Measurements from ENCODE around the gene LCMT1.
"Not testable (repeated sequence)": the region's sequence is repeated elsewhere in the genome, so short reads cannot be mapped to it uniquely, and the experiment has no call there.

Gene LCMT1

DNA sequence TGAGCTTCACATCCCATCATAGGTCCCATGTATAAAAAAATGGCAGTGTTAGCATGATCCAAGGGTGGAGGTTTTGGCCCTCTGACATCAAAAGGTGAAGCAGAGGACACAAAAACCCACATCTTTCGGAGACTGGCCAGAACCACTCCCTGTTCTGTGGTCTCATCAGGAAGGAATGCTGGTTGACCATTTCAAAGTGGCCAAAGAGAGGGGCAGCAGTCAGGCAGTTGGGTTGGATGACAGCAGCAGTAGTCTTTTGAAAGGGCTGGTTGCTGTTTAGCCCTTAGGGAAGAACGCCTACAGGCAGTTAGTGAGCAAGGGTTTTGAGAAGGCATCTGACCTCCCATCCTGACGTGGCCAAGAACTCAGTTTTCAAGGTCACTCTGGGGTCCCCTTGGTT lies 40.5 kb downstream of the LCMT1 start:
- DNase-seq: no peak

DNA sequence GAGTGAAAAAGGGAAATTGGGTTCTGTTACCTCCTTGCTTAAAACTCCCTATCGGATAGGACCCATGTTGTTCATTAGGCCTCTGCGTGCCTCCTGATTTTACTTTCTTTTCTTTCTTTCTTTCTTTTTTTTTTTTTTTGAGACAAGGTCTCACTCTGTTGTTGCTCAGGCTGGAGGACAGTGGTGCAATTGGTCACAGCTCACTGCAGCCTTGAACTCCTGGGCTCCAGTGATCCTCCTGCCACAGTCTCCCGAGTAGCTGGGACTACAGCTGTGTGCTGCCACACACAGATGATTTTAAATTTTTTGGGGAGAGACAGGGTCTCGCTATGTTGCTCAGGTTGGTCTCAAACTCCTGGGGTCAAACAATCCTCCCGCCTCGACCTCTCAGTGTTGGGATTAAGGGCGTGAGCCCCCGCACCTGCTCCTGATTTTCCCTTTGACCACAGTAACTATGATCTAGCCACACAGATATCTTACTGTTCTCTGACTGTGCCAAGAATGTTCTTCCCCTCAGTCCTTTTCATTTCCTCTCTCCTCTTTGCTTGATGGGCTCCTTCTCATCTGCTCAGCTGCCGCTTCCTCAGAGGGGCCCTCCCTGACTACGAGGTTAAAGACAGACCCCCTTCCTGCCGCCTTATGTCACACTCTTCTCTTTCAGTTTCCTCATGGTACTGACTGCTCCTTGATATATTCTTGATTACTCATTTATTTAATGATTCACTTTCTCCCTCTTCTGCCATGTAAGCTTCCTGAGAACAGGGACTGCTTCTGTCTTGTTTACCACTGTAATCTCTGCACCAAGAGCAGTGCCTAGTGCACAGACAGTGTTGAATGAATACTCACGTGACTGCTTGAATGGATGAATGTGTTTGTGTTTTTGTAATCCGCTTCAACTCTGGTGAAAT lies 44.3 kb downstream of the LCMT1 start:
- DNase-seq: no peak

DNA sequence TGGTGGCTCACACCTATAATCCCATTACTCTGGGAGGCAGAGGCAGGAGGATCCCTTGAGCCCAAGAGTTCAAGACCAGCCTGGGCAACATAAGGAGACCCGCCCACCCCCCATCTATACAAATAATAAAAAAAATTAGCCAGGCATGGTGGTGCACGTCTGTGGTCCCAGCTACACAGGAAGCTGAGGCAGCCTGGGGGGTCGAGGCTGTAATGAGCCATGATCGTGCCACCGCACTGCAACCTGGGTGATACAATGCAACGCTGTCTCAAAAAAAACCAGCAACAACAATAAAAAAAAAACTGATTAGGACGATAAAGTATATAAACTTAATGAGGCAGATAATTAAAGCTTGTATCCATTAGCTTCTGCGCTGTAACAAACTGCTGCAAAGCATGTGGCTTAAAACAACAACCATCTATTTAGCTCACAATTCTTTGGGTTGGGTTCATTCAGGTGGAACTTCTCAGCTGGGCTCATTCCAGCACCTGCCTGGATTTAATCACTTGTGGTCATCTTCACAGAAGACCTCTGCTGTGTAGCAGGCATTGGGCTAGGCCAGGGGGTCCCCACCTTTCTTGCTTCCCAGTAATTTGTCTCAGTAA lies 45.8 kb downstream of the LCMT1 start:
- no peak for DNase-seq

DNA sequence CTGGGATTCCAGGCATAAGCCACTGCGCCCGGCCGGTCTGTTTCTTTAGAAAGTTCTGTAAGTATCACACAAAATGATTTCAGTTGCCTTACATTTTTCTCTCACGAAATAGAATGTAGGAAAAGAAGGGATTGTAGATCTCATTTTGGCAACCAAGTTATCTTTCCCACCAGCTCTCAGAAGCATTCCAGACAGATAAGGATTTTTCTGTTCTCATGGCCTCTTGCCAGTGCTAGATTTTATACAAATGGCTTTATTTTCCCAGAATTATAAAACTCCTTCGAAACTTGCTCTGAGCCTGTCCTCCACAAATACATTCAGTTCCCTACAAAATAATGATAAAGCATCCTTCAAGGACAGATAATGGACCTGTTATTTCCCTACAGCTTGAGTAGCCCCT lies 46.9 kb downstream of the LCMT1 start:
- DNase-seq: no peak

DNA sequence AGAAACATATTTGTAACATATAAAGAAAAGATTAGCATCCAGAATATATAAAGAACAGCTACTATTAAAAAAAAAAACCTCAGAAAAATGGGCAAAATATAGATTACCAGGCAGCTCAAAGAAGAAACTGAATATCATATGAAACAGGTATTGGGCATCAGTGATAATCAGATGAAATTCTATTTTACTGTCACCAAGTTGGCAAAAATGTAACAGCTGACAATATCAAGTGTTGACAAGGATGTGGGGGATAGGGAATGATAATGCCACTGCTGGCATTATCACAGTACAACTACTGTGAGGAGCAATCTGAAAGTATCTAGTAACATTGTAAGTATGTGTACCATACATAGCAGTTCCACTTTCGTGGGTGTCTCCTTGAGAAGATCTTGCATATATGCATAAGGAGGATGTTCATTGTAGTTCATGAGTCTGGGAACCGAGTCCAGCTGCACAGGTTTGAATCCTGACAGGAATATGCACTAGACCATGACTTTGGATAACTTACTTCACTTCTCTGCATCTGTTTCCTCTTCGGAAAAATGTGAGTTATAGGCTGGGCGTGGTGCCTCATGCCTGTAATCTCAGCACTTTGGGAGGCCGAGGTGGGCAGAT lies 50.3 kb downstream of the LCMT1 start:
- DNase-seq: no peak

DNA sequence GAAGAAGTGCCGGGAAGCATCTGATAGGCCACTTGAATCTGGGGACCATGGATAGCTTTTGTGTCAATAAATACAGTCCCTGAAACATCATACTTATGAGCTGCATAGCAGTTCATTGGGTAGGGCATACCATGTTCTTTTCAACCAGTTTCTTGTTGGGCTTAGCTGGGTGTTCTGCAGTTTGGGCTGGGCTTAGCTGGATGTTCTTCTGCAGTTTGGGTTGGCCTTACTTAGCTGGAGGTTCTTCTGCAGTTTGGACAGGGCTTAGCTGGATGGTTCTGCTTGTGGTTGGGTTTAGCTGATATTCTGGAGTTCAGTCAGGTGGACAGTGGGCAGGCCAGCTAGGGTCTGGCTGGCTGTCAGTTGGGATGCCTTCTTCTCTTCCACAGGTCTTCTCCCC lies 52.1 kb downstream of the LCMT1 start:
- no peak for DNase-seq

DNA sequence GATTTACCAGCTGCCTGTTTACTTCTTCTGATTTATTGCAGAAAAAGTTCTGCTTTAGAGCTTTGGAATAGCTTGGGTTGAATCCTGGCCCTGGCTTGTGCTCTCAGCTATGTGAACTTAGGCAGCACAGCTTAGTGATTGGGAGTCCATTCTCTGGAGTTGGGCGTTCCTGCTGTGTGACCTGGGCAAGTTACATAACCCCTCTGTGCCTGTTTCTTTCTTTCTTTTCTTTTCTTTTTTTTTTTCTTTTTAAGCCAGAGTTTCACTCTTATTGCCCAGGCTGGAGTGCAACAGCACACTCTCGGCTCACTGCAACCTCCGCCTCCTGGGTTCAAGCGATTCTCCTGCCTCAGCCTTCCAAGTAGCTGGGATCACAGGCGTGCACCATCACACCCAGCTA lies 53.7 kb downstream of the LCMT1 start:
- DNase-seq: no peak

DNA sequence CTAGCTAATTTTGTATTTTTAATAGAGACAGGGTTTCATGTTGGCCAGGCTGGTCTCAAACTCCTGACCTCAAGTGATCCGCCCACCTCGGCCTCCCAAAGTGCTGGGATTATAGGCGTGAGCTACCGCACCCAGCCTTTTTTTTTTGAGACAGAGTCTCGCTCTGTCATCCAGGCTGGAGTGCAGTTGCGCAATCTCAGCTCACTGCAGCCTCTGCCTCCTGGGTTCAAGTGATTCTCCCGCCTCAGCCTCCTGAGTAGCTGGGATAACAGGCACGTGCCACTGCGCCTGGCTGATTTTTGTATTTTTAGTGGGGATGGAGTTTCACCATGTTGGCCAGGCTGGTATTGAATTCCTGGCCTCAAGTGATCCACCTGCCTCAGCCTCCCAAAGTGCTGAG lies 56.4 kb downstream of the LCMT1 start:
- DNase-seq: not testable (repeated sequence)

DNA sequence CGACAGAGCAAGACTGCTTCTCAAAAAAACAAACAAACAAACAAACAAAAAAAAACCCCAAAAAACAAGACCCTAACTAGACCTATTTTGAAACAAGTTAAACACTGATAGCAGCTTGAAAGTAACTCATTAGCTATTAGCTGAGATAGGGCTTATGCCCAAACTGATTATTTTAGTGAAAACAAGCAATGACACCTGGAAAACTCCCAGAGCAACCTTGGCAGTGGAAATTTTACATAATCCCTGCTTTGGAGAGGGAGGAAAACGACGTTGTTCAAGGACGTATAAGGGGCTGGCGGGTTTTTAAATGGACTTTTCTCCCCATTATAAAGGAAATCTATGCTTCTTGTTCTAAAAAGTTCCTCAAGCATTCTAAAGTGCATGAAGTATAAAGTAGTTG lies 59.8 kb downstream of the LCMT1 start:
- no peak for DNase-seq

DNA sequence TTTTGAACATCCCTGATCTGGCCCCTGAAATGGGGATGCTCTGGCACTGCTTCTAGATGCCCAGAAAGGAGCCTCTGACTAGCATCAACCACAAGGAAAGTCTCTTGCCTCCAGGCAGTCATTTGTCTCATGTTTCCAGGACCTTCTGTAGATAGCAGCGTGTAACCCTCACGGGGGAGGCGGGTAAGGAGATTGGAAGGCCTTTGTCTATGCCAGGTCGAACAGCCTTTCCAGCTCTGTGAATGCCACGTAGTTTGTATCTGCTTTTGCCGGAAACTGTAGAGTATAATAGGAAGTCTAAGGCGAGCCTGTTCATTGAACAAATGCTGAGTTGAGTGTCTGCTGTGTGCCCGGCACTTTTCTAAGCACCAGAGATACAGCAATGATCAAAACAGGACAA lies 61.3 kb downstream of the LCMT1 start:
- no peak for DNase-seq

DNA sequence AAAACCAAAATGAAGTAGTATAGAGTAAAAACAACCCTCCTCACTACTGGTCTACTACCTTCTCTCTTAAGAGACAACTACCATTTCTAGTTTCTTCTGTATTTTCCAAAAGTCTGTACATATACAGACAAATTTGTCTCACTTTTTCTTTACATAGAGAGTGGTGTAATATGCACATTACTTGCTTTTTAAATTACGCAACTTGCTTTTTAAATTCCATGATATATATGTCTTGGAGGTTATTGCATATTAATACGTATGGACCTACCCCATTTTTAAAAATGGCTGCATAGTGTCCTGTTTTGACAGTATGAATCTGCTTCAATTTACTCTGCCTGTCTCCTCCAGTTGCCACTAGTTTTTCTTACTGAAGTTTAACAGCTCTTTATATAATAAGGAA lies 62.7 kb downstream of the LCMT1 start:
- DNase-seq: no peak

DNA sequence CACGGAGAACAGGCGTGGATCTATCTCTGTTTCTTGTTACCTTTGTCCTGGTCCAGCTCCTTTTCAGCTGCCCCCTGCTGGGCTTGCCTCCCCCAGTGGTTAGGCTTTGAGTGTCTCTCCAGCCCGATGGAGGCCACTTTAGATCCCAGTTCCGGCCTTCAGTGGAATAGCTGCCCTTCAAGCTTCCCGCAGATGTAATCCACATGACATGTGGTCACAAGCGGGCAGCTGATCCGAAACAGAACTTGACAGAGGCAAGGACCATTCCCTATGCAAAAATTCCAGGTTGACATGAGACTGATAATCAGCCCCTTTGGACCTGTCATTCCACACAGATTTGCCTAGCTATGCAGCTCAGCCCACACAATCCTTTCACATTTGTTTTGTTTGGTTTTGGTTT lies 64.6 kb downstream of the LCMT1 start:
- no peak for DNase-seq

DNA sequence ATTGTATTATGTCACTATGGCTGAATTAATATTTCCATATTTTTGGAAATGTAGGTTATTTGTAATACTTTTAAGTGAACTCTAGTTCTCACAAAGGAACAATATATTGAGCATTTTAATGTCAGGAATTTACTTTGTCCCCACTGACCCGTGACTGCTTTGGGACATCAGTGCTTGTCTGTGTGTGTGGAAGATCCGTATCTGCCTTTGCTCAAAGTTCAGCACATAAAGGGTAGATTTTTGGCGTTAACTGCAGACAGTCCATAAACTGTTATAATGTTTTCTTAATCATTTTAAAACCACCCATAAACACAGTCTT lies 65.9 kb downstream of the LCMT1 start:
- no peak for DNase-seq

DNA sequence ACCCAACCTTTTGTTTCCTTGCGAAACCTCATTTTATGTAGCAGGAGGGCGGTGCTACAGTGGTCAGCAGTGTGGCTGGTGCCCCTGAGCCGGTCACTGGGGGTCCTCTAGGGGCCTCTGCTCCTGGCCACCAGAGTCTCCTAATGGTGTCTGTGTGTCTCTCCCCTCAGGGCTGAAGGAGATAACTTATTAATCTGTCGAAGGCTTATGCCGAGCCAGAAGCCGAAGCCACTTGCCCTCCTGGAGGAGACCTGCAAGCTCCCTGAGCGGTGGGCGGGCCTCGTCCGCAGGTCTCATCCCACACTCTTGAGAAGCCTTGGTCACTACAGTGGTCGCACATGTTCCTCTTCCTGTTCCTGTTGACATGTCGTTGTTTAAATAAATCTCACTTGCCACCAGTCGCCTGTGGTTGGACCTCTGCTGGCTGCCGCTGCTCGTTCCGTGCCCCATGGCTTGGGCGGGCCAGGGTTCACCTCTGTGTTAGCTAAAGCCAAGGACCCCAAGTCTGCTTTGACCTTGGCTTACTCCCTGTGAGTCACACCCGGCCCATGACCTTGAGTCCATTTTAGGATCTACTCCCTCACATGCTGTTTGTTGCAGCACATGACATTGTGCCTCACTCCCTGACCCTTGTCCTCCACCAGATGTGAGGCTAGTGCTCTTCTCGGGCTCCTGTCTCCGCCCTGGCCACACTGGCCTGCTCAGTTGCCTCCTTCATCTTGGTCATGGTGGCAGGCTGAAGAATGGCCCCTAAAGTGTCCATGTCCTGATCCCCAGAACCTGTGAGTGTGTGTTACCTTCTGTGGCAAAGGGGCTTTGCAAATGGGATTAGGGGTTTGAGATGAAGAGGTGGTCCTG lies 66.5 kb downstream of the LCMT1 start:
- no peak for DNase-seq

DNA sequence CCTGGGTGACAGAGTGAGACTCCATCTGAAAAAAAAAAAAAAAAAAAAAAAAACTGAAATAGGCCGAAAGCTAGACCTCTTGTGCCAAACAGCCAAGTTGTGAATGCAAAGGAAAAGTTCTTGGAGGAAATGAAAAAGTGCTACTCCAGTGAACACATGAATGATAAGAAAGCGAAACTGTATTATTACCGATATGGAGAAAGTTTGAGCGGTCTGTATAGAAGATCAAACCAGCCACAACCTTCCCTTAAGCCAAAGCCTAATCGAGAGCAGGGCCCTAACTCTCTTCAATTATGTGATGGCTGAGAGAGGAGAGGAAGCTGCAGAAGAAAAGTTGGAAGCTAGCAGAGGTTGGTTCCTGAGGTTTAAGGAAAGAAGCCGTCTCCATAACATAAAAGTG lies 69.7 kb downstream of the LCMT1 start:
- DNase-seq: not testable (repeated sequence)

DNA sequence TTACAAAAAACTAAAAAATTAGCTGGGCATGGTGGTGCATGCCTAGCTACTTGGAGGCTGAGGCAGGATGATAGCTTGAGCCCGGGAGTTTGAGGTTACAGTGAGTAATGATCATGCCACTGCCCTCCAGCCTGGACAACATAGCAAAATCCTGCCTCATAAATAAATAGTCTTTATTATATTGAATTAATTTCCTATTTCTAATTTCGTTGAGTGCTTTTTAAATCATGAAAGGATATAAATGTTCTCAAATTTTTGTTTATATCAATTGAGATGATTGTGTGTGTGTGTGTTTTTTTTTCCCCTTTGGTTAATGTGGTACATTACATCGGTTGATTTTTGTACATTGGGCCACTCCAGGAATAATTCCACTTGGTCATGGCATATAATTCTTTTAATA lies 73.2 kb downstream of the LCMT1 start:
- DNase-seq: no peak

DNA sequence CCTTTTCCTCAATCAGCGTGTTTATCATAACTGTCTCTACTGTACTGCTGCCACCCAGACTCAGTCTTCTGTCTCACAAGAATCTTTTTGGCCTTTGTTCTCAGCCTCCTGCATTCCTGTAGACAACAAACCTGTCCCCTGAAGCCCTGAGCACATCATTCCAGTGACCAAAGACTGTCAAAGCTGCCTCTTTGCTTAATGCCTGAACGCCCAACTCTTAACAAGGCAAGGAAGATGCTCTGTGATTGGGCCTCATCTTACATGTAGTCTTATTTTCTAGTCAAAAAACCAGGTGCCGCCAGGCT lies 75.9 kb downstream of the LCMT1 start:
- no peak for DNase-seq

DNA sequence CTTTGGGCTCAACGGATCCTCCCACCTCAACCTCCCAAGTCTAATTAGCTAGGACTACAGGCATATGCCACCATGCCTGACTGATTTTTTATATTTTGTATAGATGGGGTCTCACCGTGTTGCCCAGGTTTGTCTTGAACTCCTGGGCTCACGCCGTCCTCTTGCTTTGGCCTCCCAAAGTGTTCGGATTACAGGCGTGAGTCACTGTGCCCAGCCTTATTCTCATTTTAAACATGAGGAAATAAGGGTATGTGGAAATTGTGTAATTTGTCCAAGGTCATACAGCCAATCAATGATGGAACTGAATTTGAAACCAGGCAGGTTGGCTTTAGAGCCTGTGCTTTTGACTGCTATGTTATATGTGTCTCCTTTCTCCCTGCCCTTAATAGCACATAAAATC lies 77.8 kb downstream of the LCMT1 start:
- DNase-seq: no peak

DNA sequence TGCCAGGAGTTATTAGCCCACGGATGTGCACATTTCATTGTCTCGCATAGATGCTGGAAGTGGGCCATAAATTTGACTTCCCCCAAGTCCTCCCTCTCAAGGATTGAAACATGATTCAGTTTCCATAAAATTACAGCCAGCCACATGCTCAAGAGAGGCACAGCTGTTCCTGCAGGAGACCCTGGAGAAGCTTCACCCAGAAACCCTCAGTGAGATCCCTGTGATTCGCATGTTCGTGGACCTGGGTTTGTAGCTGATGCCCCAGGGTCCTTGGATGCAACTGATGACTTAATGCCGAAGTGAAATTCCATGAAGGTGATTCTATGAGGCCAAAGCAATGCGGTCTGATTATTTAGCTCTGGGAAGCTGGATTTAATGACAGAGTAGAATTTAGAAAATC lies 80.6 kb downstream of the LCMT1 start:
- DNase-seq: no peak

DNA sequence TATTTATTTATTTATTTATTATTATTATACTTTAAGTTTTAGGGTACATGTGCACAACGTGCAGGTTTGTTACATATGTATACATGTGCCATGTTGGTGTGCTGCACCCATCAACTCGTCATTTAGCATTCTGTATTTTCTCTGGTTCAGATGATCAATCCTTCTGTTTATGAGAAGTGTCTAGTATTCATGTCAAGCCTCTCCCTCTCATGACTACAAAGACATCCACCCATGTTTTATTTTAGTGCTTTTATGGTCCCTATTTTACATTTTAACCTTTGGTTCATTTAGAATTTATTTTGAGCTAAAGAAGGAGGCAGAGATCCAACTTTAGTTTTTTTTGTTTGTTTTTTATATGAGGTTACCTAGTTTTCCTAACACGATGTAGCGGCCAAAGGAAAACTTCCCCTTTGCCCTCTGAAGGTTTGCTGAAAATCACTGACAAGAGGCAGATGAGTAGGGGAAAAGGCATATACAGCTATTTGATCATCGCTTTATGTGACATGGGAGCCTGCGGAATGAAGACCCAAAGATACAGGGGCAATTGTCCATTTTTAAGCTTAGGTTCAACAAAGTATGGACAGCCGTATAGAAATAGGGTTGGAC lies 82.8 kb downstream of the LCMT1 start:
- DNase-seq: no peak

DNA sequence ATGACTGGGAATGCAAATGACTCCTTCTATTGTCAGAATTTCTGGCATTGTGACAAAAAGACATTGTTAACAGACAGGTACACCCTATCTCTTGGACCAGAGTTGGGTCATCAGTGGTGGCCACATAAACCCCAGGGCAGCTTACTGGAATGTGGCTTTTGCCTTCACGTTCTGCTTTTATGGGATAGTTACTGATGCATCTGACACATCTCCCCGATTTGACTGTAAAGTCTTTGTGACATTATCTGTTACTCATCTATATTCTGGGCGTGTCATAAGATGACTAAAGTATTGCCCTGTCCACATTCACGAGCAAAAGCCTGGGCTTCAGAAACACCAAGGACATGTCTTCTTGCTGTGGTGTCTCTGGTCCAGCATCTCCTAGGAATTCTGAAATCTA lies 86.5 kb downstream of the LCMT1 start:
- no peak for DNase-seq

DNA sequence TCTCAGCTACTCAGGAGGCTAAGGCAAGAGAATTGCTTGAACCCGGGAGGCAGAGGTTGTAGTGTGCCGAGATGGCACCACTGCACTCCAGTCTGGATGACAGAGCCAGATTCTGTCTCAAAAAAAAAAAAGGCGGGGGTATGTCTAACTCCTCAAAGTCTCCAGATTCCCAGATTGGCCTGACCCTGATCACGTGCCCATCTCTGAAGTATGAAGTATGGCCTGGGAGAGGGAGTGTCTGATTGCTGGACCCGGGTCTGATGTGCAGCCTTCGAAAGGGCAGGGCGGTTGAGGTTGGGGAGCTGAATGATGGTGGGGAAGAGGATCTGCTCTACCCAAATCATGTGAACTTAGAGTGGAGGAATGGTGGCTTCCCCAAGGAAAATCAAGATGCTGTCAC lies 87.9 kb downstream of the LCMT1 start:
- DNase-seq: no peak

DNA sequence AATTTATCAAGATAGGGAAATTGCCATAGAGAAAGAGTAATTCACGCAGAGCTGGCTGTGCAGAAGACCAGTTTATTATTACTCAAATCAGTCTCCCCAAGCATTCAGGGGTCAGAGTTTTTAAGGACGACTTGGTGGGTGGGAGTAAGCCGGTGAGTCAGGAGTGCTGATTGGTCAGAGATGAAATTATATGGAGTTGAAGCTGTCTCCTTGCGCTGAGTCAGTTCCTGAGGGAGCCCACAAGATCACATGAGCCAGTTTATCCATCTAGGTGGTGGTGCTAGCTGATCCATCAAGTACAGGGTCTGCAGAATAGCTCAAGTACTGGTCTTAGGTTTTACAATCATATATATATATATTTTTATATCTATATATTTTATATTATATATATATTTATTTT lies 99.2 kb downstream of the LCMT1 start:
- no peak for DNase-seq

Measured in NCI-H446 treated with DMSO at 0.1 percent for 48 hours (cell line).